ENCODE results near the gene DUSP9.
"Not testable (repeated sequence)": the region's sequence is repeated elsewhere in the genome, so short reads cannot be mapped to it uniquely, and the experiment has no call there.

Gene DUSP9

DNA sequence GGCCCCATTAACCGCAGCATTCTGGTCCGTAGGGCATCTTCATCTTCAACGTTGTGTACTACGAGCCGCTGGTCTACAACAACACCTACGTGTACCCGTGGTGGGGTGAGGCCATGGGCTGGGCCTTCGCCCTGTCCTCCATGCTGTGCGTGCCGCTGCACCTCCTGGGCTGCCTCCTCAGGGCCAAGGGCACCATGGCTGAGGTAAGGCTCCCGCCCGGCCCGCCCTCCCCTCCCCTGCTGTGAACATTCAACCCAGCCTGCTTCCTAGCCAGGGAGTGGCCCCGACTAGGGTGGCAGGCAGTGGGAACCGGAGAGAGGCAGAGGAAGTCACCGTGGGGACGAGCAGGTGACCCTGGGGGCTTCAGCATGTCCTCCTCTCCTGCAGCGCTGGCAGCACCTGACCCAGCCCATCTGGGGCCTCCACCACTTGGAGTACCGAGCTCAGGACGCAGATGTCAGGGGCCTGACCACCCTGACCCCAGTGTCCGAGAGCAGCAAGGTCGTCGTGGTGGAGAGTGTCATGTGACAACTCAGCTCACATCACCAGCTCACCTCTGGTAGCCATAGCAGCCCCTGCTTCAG, 47.8 kb downstream of the DUSP9 start:
- Histone ChIP-seq H3K4me3 (ENCODE audit: insufficient read length, low read depth) (no peak overlapping the region), H3K27me3 (ENCODE audit: insufficient read depth, insufficient read length) (no peaks in the 10 kb centered on the region), H3K4me1 (ENCODE audit: insufficient read depth, insufficient read length) (peaks cover 2% of the 10 kb centered on the region), H3K9me3 (ENCODE audit: insufficient read depth, low read length) (no peaks in the 10 kb centered on the region), H3K9ac (ENCODE audit: insufficient read length, low read depth) (no peak overlapping the region), H3K36me3 (ENCODE audit: insufficient read depth, insufficient read length, low read length) (peaks cover 15% of the 10 kb centered on the region)
- no peak for DNase-seq (ENCODE audit: low read depth, low spot score)
- TF ChIP-seq ZNF274 (IDR thresholded peaks at IDR 0.05; ENCODE audit: low read depth, low read length) (no peak), SUZ12 (IDR thresholded peaks at IDR 0.05; ENCODE audit: extremely low read depth, insufficient read depth, insufficient read length) (no peak), YY1 (IDR thresholded peaks at IDR 0.05; ENCODE audit: insufficient read depth, insufficient read length) (no peak)

GRCh38 chrX:153696100-153696499, 49.1 kb downstream of the DUSP9 start:
- peaks cover 14% of the 10 kb centered on the region for H3K36me3 ChIP-seq (ENCODE audit: insufficient read depth, insufficient read length, low read length)
- TF ChIP-seq SUZ12 (IDR thresholded peaks at IDR 0.05; ENCODE audit: extremely low read depth, insufficient read depth, insufficient read length) (no peak), YY1 (IDR thresholded peaks at IDR 0.05; ENCODE audit: insufficient read depth, insufficient read length) (no peak), ZNF274 (IDR thresholded peaks at IDR 0.05; ENCODE audit: low read depth, low read length) (no peak)
- H3K4me1 ChIP-seq (ENCODE audit: insufficient read depth, insufficient read length), result no peaks in the 10 kb centered on the region
- no peaks in the 10 kb centered on the region for H3K9me3 ChIP-seq (ENCODE audit: insufficient read depth, low read length)
- no peak overlapping the region for H3K9ac ChIP-seq (ENCODE audit: insufficient read length, low read depth)
- DNase-seq (ENCODE audit: low read depth, low spot score), result no peak
- no peak overlapping the region for H3K4me3 ChIP-seq (ENCODE audit: insufficient read length, low read depth)
- H3K27me3 ChIP-seq (ENCODE audit: insufficient read depth, insufficient read length), result no peaks in the 10 kb centered on the region

DNA sequence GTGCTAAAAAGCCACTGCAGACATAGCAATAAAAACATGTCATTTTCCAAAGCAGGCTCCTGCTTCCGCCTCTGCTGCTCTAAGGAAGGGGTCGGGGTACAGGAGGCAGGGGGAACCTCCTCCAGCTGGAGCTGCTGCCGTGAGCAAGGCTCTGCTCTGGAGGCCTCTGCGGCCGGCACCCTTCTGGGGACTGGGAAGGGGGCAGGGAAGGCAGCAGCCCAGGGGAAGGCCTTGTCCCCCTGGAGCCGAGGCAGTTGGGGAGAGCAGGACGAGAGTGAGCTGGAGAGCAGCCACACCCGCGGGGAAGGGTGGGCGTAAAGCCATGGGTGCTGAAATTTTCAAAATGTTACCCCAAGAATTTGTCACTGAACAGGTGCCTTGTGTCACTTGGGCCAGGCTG, 49.5 kb downstream of the DUSP9 start:
- DNase-seq (ENCODE audit: low read depth, low spot score); H3K4me3 ChIP-seq (ENCODE audit: insufficient read length, low read depth); H3K4me1 ChIP-seq (ENCODE audit: insufficient read depth, insufficient read length); H3K9me3 ChIP-seq (ENCODE audit: insufficient read depth, low read length); H3K27me3 ChIP-seq (ENCODE audit: insufficient read depth, insufficient read length); H3K9ac ChIP-seq (ENCODE audit: insufficient read length, low read depth): not testable (repeated sequence)
- H3K36me3 ChIP-seq (ENCODE audit: insufficient read depth, insufficient read length, low read length), result peaks cover 12% of the 10 kb centered on the region

DNA sequence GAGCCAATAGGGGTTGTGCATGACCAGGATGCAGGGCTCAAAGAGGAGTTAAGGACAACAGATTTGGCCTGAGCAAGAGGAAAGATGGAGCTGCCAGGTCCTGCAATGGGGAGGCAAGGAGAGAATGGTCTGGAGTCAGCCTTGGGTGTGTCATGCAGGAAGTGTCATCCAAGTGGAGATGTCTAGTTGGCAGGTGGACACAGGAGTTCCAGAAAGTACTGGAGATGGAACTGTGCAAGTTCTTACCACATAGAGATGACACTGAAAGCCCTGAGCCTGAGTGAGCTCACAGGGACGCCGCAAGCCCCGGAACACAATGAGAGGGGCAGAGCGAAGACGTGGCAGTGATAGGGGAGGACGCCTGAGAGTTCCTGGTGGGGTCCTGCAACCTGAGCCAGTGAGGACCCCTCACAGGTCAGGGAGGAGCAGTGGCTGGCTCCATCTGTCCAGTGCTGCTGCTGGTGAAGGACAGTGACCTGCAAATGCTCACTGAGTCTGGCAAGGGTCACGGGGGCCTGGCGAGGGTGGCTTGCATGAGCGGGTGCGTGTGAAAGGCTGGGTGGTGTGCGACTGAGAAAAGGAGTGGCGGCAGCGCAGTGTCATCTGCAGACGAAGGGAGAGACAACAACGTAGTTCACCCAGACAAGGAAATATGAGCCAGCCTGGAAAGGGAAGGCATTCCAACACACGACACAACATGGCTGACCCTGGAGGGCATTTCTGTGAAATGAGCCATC, 50.2 kb downstream of the DUSP9 start:
- H3K4me3 ChIP-seq (ENCODE audit: insufficient read length, low read depth); H3K27me3 ChIP-seq (ENCODE audit: insufficient read depth, insufficient read length); H3K9me3 ChIP-seq (ENCODE audit: insufficient read depth, low read length); DNase-seq (ENCODE audit: low read depth, low spot score); H3K4me1 ChIP-seq (ENCODE audit: insufficient read depth, insufficient read length); H3K9ac ChIP-seq (ENCODE audit: insufficient read length, low read depth): not testable (repeated sequence)
- peaks cover 11% of the 10 kb centered on the region for H3K36me3 ChIP-seq (ENCODE audit: insufficient read depth, insufficient read length, low read length)

DNA sequence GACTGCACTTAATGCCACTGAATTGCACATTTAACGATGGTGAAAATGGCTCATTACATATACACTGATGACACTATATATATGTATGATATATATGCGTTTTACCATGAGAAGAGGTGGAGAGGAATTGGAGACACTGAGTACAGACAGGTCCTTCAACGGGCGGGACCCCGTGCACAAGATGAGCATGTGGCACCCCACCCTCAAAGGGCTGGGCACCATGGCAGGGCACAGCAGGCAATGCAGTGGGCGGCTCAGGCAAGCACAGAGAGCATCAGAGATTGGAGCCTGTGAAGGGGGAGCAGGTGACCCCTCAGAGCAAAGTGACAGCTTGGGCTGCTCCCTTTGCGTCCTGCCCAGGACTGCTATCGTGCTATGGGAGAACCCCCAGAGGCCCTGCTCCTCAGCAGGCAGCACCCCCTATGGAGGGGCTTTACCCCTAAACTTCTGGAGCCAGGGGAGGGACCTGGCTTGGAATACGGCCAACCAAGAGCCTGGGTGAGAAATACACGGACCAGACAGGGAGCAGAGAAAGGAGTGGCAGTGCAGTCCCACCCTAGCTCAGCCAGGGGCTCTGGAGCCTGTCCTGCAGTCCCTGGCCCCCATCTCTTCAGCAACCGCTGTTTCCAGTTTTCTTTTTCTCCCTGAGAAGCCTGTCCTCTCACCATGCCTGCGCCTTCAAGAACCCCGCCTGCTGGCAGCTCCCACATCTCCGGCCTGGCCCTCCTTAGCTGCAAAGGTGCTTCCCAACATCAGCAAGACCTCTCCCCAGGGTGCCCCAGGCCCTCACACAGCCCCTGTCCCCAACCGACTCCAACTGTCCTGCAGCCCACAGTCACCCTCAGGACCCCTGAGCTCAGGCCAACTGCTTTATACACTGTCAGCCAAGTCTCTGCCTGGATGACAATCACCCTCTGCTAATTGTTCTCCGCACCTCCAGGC, 51.2 kb downstream of the DUSP9 start:
- H3K4me1 ChIP-seq (ENCODE audit: insufficient read depth, insufficient read length), result no peaks in the 10 kb centered on the region
- no peak overlapping the region for H3K4me3 ChIP-seq (ENCODE audit: insufficient read length, low read depth)
- no peak overlapping the region for H3K9ac ChIP-seq (ENCODE audit: insufficient read length, low read depth)
- H3K9me3 ChIP-seq (ENCODE audit: insufficient read depth, low read length), result no peaks in the 10 kb centered on the region
- no peaks in the 10 kb centered on the region for H3K27me3 ChIP-seq (ENCODE audit: insufficient read depth, insufficient read length)
- no peak for DNase-seq (ENCODE audit: low read depth, low spot score)
- peaks cover 10% of the 10 kb centered on the region for H3K36me3 ChIP-seq (ENCODE audit: insufficient read depth, insufficient read length, low read length)
- TF ChIP-seq ZNF274 (IDR thresholded peaks at IDR 0.05; ENCODE audit: low read depth, low read length) (no peak), YY1 (IDR thresholded peaks at IDR 0.05; ENCODE audit: insufficient read depth, insufficient read length) (no peak), SUZ12 (IDR thresholded peaks at IDR 0.05; ENCODE audit: extremely low read depth, insufficient read depth, insufficient read length) (no peak)

GRCh38 chrX:153699210-153699783, 52.3 kb downstream of the DUSP9 start:
- DNase-seq (ENCODE audit: low read depth, low spot score); H3K27me3 ChIP-seq (ENCODE audit: insufficient read depth, insufficient read length); H3K4me3 ChIP-seq (ENCODE audit: insufficient read length, low read depth); H3K4me1 ChIP-seq (ENCODE audit: insufficient read depth, insufficient read length); H3K9me3 ChIP-seq (ENCODE audit: insufficient read depth, low read length); H3K9ac ChIP-seq (ENCODE audit: insufficient read length, low read depth): not testable (repeated sequence)
- H3K36me3 ChIP-seq (ENCODE audit: insufficient read depth, insufficient read length, low read length), result peaks cover 13% of the 10 kb centered on the region

GRCh38 chrX:153699784-153700371, 52.9 kb downstream of the DUSP9 start:
- not testable (repeated sequence) for DNase-seq (ENCODE audit: low read depth, low spot score); H3K4me1 ChIP-seq (ENCODE audit: insufficient read depth, insufficient read length); H3K9ac ChIP-seq (ENCODE audit: insufficient read length, low read depth); H3K9me3 ChIP-seq (ENCODE audit: insufficient read depth, low read length); H3K27me3 ChIP-seq (ENCODE audit: insufficient read depth, insufficient read length); H3K4me3 ChIP-seq (ENCODE audit: insufficient read length, low read depth)
- H3K36me3 ChIP-seq (ENCODE audit: insufficient read depth, insufficient read length, low read length), result peaks cover 13% of the 10 kb centered on the region

Data from NT2/D1 (cell line).